MG63 (cell line): ENCODE measurements around the gene ZNF668. TPM values are rescaled to one million over a fixed set of nuclear protein-coding genes. Genes with fewer than 3 reads are reported as not detected.
A peak's percentile ranks its signal among the peaks of the same experiment; 100 is the strongest.
"Not testable (repeated sequence)": the region's sequence is repeated elsewhere in the genome, so short reads cannot be mapped to it uniquely, and the experiment has no call there.

Experiments
- DNase-seq: peaks from one replicate; pipeline ENCODE4 v3.0.0-alpha.2; 2020
- H3K27me3 ChIP-seq: fragments of 250-450 bp; sonication (Bioruptor Pico); 2 replicates; pipeline ENCODE4 v1.5.1; 2020; ENCODE audit warnings: mild to moderate bottlenecking, moderate library complexity
- H3K36me3 ChIP-seq: fragments of 250-450 bp; sonication (Bioruptor Pico); 2 replicates; pipeline ENCODE4 v1.5.1; 2020; ENCODE audit warnings: mild to moderate bottlenecking, moderate library complexity
- H3K4me3 ChIP-seq: fragments of 250-450 bp; sonication (Bioruptor Pico); 2 replicates; pipeline ENCODE4 v1.5.1; 2020; ENCODE audit warnings: mild to moderate bottlenecking, moderate library complexity
- H3K9me3 ChIP-seq: fragments of 250-450 bp; sonication (Bioruptor Pico); 2 replicates; pipeline ENCODE4 v1.5.1; 2020; ENCODE audit warnings: mild to moderate bottlenecking, moderate library complexity
- total RNA-seq: library from RNA; depleted of rRNA; stranded (reverse); fragments of >200 nt; shearing (Covaris generic); gene quantifications from 2 replicates; pipeline ENCODE4 v1.2.3, GENCODE V29; 2014; ENCODE audit warnings: low replicate concordance

The ZNF668 gene
- total RNA-seq, 1 experiment from 2014 or later, result 47.4 TPM

DNA sequence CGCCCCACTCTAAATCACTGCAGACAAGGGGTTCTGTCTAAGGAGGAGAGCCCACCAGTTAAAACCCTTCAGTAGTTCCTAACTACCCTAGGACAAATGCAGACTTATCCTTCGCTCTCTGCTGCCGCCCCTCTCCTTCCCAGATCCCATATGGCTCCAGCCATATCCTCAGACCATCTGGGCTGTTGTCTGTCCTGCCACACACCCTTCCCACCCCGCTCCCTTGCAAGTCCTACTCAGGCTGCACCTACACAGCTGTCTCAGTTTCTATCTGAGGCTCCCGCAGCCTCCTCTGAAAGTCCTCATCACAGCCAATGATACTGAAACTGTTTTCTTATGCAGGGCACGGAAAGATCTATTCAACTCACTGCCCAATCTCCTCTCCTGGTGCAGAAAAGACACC lies 33.4 kb upstream of the ZNF668 start:
- Histone ChIP-seq H3K9me3 (no peaks in the 10 kb centered on the region), H3K4me3 (peak overlapping the region; percentile 88), H3K36me3 (peaks cover 34% of the 10 kb centered on the region), H3K27me3 (no peaks in the 10 kb centered on the region)
- DNase-seq, result no peak

GRCh38 chr16:31106509-31107464 lies 32.7 kb upstream of the ZNF668 start:
- DNase-seq, result no peak
- Histone ChIP-seq H3K36me3 (peaks cover 27% of the 10 kb centered on the region), H3K9me3 (no peaks in the 10 kb centered on the region), H3K4me3 (no peak overlapping the region), H3K27me3 (no peaks in the 10 kb centered on the region)

GRCh38 chr16:31105677-31106213 lies 31.7 kb upstream of the ZNF668 start:
- peak; percentile 90 for DNase-seq
- Histone ChIP-seq H3K9me3 (no peaks in the 10 kb centered on the region), H3K27me3 (no peaks in the 10 kb centered on the region), H3K36me3 (peaks cover 17% of the 10 kb centered on the region), H3K4me3 (no peak overlapping the region)

GRCh38 chr16:31100876-31101641 lies 27.0 kb upstream of the ZNF668 start:
- H3K27me3 ChIP-seq, H3K36me3 ChIP-seq, H3K4me3 ChIP-seq, DNase-seq, H3K9me3 ChIP-seq: not testable (repeated sequence)

GRCh38 chr16:31099860-31100638 lies 26.0 kb upstream of the ZNF668 start:
- no peak for DNase-seq
- Histone ChIP-seq H3K4me3 (no peak overlapping the region), H3K27me3 (no peaks in the 10 kb centered on the region), H3K9me3 (peaks cover 5% of the 10 kb centered on the region; the same call in 1 of the 2 replicates), H3K36me3 (peaks cover 3% of the 10 kb centered on the region)

- peak; percentile 99 for DNase-seq
- Histone ChIP-seq H3K27me3 (no peaks in the 10 kb centered on the region), H3K36me3 (peaks cover 15% of the 10 kb centered on the region), H3K9me3 (no peaks in the 10 kb centered on the region; the same call in 1 of the 2 replicates), H3K4me3 (peak within 1 kb of the TSS; percentile 84)
These were observed 20.5 kb upstream of the ZNF668 start, which contains the start of gene VKORC1 for GRCh38 chr16:31094424-31095120. Gene VKORC1, minus strand, starts transcription at chr16:31094797. Its CDS starts 68 bp downstream, at chr16:31094729.

- Histone ChIP-seq H3K4me3 (peak overlapping the region; percentile 84), H3K9me3 (no peaks in the 10 kb centered on the region; the same call in 1 of the 2 replicates), H3K36me3 (peaks cover 19% of the 10 kb centered on the region), H3K27me3 (no peaks in the 10 kb centered on the region)
- DNase-seq, result no peak
These were observed 20.0 kb upstream of the ZNF668 start for GRCh38 chr16:31094088-31094423.

DNA sequence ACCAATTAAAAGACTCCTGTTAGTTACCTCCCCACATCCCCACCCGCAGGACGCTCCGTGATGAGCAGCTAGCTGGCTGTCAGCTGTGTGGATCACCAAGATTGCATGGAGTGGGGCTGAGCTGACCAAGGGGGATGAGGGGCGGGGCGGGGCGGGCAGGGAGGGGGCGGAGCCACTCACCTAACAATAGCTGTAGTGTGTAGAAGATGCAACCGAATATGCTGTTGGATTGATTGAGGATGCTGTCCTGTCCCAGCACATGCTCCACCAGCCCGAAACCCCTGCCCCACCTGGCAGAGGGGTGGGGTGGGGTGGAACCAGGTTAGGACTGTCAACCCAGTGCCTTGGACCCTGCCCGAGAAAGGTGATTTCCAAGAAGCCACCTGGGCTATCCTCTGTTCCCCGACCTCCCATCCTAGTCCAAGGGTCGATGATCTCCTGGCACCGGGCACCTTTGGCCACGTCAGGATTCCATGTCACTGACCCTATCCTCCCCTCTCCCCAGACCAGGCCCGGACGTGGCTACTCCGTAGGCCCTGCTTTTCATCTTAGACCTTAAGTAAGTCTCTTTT lies 19.2 kb upstream of the ZNF668 start:
- peak; percentile 56 for DNase-seq
- Histone ChIP-seq H3K9me3 (no peaks in the 10 kb centered on the region; the same call in 1 of the 2 replicates), H3K4me3 (peak overlapping the region; percentile 84), H3K36me3 (peaks cover 28% of the 10 kb centered on the region), H3K27me3 (no peaks in the 10 kb centered on the region)

DNA sequence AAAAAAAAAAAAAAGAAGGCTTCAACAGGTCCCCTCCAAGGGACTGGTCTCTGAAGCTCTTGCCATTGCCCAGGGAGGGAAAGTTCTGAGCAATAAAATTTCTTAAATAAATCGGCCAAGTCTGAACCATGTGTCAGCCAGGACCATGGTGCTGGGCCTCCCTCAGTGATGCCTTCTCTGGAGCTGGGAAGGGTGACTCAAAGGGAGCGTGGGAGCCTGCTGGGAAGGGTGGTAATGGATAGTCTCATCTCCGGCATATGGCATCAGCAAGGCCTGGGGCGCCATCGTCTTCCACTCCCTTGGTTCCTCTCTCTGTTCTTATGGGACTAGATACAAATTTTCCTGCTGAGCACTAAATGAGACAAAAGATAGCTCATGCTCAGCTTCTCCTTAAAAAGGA lies 18.3 kb upstream of the ZNF668 start:
- H3K4me3 ChIP-seq, result no peak overlapping the region
- no peaks in the 10 kb centered on the region for H3K27me3 ChIP-seq
- peaks cover 31% of the 10 kb centered on the region for H3K36me3 ChIP-seq
- DNase-seq, result no peak
- H3K9me3 ChIP-seq, result no peaks in the 10 kb centered on the region; the same call in 1 of the 2 replicates

DNA sequence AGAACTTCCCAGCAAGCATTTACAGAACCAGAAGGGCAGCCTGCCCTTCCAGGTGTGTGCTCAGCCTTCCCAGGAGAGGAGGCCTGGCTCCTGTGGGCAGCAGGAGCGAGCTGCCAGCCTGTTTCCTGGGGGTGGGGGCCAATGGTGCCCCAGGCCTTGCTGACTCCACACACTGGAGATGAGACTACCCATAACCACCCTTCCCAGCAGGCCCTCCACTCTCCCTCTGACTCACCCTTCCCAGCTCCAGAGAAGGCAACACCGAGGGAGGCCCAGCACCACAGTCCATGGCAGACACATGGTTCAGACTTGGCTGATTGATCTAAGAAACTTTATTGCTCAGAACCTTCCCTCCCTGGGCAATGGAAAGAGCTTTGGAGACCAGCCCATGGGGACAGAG lies 16.5 kb upstream of the ZNF668 start:
- Histone ChIP-seq H3K36me3 (peaks cover 40% of the 10 kb centered on the region), H3K27me3 (no peaks in the 10 kb centered on the region), H3K4me3 (no peak overlapping the region), H3K9me3 (no peaks in the 10 kb centered on the region)
- DNase-seq, result peak; percentile 79

GRCh38 chr16:31089199-31089598 lies 15.2 kb upstream of the ZNF668 start:
- Histone ChIP-seq H3K36me3 (peaks cover 46% of the 10 kb centered on the region), H3K27me3 (no peaks in the 10 kb centered on the region), H3K9me3 (no peaks in the 10 kb centered on the region), H3K4me3 (no peak overlapping the region)
- DNase-seq, result no peak

- DNase-seq, result no peak
- H3K36me3 ChIP-seq, result peaks cover 50% of the 10 kb centered on the region
- H3K9me3 ChIP-seq, result no peaks in the 10 kb centered on the region
These were observed 14.6 kb upstream of the ZNF668 start, which contains the start of gene PRSS53 for GRCh38 chr16:31088459-31089183. Gene PRSS53, minus strand, starts transcription at chr16:31088943. Its CDS starts 134 bp downstream, at chr16:31088809.

GRCh38 chr16:31087971-31088370 lies 13.9 kb upstream of the ZNF668 start:
- Histone ChIP-seq H3K4me3 (no peak overlapping the region), H3K36me3 (peaks cover 53% of the 10 kb centered on the region), H3K9me3 (no peaks in the 10 kb centered on the region), H3K27me3 (no peaks in the 10 kb centered on the region)
- DNase-seq, result no peak

More at GRCh38 chr16:31088459-31089183, 14.6 kb upstream of the ZNF668 start, which contains the start of gene PRSS53:
- H3K27me3 ChIP-seq, result no peaks in the 10 kb centered on the region
- no peak within 1 kb of the TSS for H3K4me3 ChIP-seq

- Histone ChIP-seq H3K27me3 (no peaks in the 10 kb centered on the region), H3K9me3 (no peaks in the 10 kb centered on the region), H3K36me3 (peaks cover 53% of the 10 kb centered on the region), H3K4me3 (no peak overlapping the region)
- DNase-seq, result no peak
These were observed 13.4 kb upstream of the ZNF668 start for GRCh38 chr16:31087481-31087880.

GRCh38 chr16:31086629-31086906 lies 12.5 kb upstream of the ZNF668 start:
- H3K9me3 ChIP-seq, result no peaks in the 10 kb centered on the region
- H3K4me3 ChIP-seq, result no peak overlapping the region
- no peaks in the 10 kb centered on the region for H3K27me3 ChIP-seq
- DNase-seq, result no peak
- H3K36me3 ChIP-seq, result peaks cover 53% of the 10 kb centered on the region
